Activated CD8-positive, alpha-beta memory T cell treated with anti-CD3 and anti-CD28 coated beads, Interleukin-2, amount 10 ng/mL, durations not matched to agents 7 days and 5 days (primary cell): ENCODE data around the gene MRRF. TPM values are rescaled to one million over a fixed set of nuclear protein-coding genes. Genes with fewer than 3 reads are reported as not detected.

Experiments used
- ATAC-seq: fragments of 150-1000 bp; cut with Tn5 transposase; one replicate; pipeline ENCODE4 v1.10.0; 2021; ENCODE audit warnings: moderate library complexity
- CTCF ChIA-PET: fragments of 350-600 bp; sonication (Branson Sonifier 250); formaldehyde crosslinking; loops from one replicate; lab custom pipeline; 2021; ENCODE audit warnings: antibody characterized with exemption; lab: Charles Lee
- DNase-seq: peaks from one replicate; pipeline ENCODE4 v3.0.0-alpha.2; 2020
- H3K27ac Mint-ChIP-seq: one replicate; pipeline ENCODE4 v1.8.0; 2021; ENCODE audit warnings: mild to moderate bottlenecking, mixed read lengths
- H3K27me3 Mint-ChIP-seq: one replicate; pipeline ENCODE4 v1.8.0; 2021; ENCODE audit warnings: mixed read lengths
- H3K36me3 Mint-ChIP-seq: one replicate; pipeline ENCODE4 v1.8.0; 2021; ENCODE audit warnings: mild to moderate bottlenecking, mixed read lengths
- H3K4me1 Mint-ChIP-seq: one replicate; pipeline ENCODE4 v1.8.0; 2021; ENCODE audit warnings: mixed read lengths
- H3K4me3 Mint-ChIP-seq: one replicate; pipeline ENCODE4 v1.8.0; 2021; ENCODE audit warnings: mild to moderate bottlenecking, moderate library complexity, mixed read lengths
- H3K9me3 Mint-ChIP-seq: one replicate; pipeline ENCODE4 v1.8.0; 2022; ENCODE audit warnings: low read depth, mixed read lengths
- total RNA-seq, 2 experiments: library from RNA; stranded (reverse); gene quantifications; one replicate each; pipeline ENCODE4 v1.2.3, GENCODE V29; 2021

MRRF gene
- total RNA-seq, 2 experiments from 2014 or later, result 27.9 to 39.5 TPM

DNA sequence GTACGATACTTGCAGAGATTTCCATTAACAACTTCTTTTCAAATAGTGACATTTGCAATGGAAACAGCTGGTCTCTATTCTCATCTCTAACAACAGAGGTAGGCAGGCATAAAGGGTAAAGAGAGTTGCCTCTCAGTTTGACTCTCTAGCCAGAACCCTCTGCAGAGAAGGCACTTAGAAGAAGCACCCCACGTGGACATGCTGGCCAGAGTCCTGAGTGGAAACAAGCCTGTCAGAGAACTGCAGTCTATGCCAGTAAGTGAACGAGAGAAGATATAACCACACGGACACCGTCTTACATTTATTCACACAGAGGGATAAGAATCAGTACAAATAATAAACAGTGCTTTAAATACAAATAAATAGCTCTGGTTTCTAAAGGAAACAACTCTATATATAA lies 25.0 kb upstream of the MRRF start:
- H3K27ac Mint-ChIP-seq, result no peak overlapping the region
- DNase-seq (no peak), ATAC-seq (no peak)
- CTCF ChIA-PET, result interaction anchor here (1.0 kb wide), 1 partner anchor 111 kb away, joined by 3 read pairs; no protein-coding TSS in a partner anchor
- no peak overlapping the region for H3K4me3 Mint-ChIP-seq
- H3K9me3 Mint-ChIP-seq, result no peaks in the 10 kb centered on the region
- peaks cover 31% of the 10 kb centered on the region for H3K36me3 Mint-ChIP-seq
- no peaks in the 10 kb centered on the region for H3K4me1 Mint-ChIP-seq
- H3K27me3 Mint-ChIP-seq, result peaks cover 2% of the 10 kb centered on the region

DNA sequence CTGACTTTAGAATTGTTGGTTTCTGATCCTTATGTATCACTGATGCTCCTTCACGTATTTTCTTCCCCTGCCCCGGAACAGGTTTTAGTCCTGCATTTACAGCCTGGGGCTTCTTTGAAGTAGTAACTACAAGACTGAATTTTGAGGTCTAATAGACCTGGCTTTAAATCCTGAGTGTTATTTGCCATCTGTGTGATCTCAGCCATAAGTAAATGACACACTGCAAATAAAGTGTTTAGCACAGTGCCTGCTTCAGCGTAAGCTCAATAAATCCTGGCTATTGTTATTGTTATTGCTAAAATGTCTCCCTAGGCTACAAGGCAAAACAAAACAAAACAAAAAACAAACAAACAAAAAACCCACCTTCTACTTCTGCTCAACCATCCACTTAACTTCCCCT lies 20.3 kb upstream of the MRRF start:
- CTCF ChIA-PET, result interaction anchor here (1.1 kb wide), 1 partner anchor 106 kb away, joined by 3 read pairs; no protein-coding TSS in a partner anchor
- Mint-ChIP-seq H3K27ac (no peak overlapping the region), H3K9me3 (no peaks in the 10 kb centered on the region), H3K27me3 (no peaks in the 10 kb centered on the region), H3K4me1 (no peaks in the 10 kb centered on the region), H3K36me3 (peaks cover 46% of the 10 kb centered on the region), H3K4me3 (no peak overlapping the region)
- no peak for DNase-seq
- no peak for ATAC-seq

DNA sequence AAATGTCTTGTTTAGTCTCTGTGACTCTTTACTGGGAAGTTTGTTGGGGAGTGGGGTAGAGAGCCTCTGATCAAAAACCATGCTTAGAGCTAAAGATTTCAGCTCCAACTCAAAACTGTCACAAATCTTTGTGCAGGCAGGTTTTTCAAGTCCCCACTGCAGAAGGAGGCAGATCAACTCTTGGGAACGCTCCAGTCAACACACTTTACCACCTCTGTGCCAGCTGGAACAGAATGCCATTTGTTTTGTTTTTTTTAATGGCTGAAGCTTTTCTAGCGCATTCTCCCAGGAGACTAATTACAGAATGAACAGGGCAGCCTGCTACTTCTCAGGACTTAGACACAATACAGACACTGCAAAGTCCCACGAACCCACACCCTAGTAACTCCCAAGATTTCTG lies 18.0 kb upstream of the MRRF start:
- Mint-ChIP-seq H3K9me3 (no peaks in the 10 kb centered on the region), H3K27ac (no peak overlapping the region), H3K36me3 (peaks cover 49% of the 10 kb centered on the region), H3K4me3 (no peak overlapping the region), H3K4me1 (no peaks in the 10 kb centered on the region), H3K27me3 (no peaks in the 10 kb centered on the region)
- CTCF ChIA-PET, result interaction anchor here (2.1 kb wide), 1 partner anchor 18 kb away, joined by 6 read pairs; the partner anchor contains the start of genes MRRF and RBM18
- ATAC-seq (no peak), DNase-seq (no peak)

DNA sequence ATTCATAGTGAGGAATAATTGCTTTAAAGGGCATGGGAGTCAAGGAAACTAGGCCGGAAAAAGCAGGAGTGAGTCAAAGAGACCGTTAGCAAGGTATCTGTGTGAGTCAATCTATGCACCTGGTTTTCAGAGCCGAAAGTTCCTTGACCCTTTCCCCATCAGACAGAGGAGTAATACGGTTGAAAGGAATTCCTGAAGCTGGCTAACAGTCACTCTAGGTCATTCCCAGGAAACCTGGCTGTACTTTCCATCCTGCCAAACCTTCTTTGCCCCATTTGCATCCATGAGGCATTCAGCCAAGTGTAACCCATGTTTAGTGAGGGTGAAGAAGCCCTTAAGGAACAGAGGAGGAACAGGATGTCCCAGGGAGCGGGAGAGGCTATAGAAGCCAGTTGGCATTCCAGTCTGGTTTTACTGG lies 16.2 kb upstream of the MRRF start:
- H3K4me1 Mint-ChIP-seq, result no peaks in the 10 kb centered on the region
- CTCF ChIA-PET, result no interaction called here
- H3K36me3 Mint-ChIP-seq, result peaks cover 45% of the 10 kb centered on the region
- H3K9me3 Mint-ChIP-seq, result no peaks in the 10 kb centered on the region
- no peaks in the 10 kb centered on the region for H3K27me3 Mint-ChIP-seq
- no peak for ATAC-seq
- DNase-seq, result no peak
- no peak overlapping the region for H3K27ac Mint-ChIP-seq
- no peak overlapping the region for H3K4me3 Mint-ChIP-seq

DNA sequence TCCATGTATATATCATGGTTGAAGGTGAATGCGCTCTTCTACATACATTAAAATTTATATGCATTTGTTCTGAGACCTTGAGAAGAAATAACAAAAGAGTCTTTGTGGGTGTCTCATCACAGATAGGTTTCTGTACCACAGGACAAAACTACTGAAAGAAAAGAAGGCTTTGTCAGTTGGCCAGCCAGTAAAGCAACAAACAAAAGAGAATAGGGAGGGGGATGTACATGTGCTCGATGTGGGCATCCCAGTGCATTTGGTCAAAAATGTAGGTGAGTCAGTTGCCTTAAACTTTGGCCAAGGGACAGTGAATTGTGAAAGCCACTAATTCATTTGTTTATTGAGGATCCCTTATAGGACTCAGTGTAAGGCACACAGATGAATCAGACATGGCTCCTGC lies 13.3 kb upstream of the MRRF start:
- Mint-ChIP-seq H3K9me3 (no peaks in the 10 kb centered on the region), H3K27ac (no peak overlapping the region)
- CTCF ChIA-PET, result no interaction called here

DNA sequence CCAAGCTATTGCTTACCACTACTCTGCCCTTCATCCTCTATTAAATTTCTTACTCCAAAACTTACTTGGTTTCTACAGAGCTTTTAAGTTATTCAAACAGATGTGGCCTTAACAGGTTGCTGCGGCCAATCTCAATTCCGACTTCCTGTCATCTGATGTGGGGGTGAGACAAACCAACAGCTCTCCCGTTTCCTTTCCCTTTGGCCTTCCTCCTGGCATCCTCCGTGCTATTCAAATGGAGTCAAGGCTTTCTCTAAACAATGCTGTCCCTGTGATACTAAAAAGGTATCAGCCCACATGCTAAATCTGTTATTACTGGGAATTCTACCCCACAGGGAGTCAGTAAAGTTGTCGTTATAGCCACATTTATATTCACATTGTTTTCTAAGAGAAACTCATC lies 11.9 kb upstream of the MRRF start:
- no peak for DNase-seq
- Mint-ChIP-seq H3K27ac (no peak overlapping the region), H3K36me3 (peaks cover 23% of the 10 kb centered on the region), H3K27me3 (no peaks in the 10 kb centered on the region), H3K9me3 (no peaks in the 10 kb centered on the region), H3K4me1 (no peaks in the 10 kb centered on the region), H3K4me3 (no peak overlapping the region)
- no peak for ATAC-seq
- CTCF ChIA-PET, result no interaction called here

More for the DNA sequence above, 13.3 kb upstream of the MRRF start:
- Mint-ChIP-seq H3K36me3 (peaks cover 29% of the 10 kb centered on the region), H3K4me1 (no peaks in the 10 kb centered on the region), H3K27me3 (no peaks in the 10 kb centered on the region), H3K4me3 (no peak overlapping the region)
- DNase-seq (no peak), ATAC-seq (no peak)

DNA sequence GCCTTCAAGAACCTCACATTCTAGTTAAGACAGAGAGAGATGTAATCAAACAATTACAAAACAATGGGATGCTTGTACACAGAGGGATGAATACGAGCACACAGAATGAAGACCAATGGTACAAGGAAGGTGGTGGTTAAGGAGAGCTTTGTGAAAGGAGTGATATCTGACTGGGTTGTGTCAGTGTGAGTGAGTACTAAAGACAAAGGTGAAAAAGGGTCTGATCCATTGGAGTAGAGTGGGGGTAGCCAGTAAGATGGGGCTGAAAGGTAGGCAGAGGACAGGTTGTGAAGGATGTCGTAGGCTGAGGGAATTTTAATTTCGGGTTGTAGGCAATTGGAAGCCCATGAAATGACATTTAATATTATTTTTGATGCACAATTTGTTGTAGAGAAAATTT lies 9.9 kb upstream of the MRRF start:
- Mint-ChIP-seq H3K27me3 (no peaks in the 10 kb centered on the region), H3K27ac (no peak overlapping the region), H3K9me3 (no peaks in the 10 kb centered on the region), H3K4me1 (no peaks in the 10 kb centered on the region), H3K4me3 (no peak overlapping the region), H3K36me3 (peaks cover 32% of the 10 kb centered on the region)
- CTCF ChIA-PET, result no interaction called here
- no peak for DNase-seq
- ATAC-seq, result no peak

DNA sequence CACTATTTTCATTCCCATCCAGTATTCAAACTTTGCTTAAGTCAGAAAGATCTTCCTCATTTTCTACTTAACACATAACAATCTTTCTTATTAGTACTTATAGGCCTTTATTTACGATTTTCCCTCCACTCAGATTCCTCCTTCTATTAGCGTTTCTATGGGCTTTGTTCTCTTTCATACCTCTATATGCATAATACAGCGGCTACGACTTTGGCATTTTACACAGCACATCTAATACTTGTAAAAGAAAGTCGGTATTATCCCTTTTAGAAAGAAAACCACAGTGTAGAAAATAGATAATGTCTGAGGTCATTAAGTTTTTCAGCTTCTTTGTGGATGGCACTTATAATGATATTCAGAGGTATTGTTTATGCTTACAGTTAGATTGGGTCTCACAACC lies 8.5 kb upstream of the MRRF start:
- no peak for DNase-seq
- Mint-ChIP-seq H3K4me3 (no peak overlapping the region), H3K36me3 (peaks cover 27% of the 10 kb centered on the region), H3K9me3 (no peaks in the 10 kb centered on the region), H3K27ac (no peak overlapping the region), H3K27me3 (no peaks in the 10 kb centered on the region), H3K4me1 (no peaks in the 10 kb centered on the region)
- CTCF ChIA-PET, result no interaction called here
- ATAC-seq, result no peak

DNA sequence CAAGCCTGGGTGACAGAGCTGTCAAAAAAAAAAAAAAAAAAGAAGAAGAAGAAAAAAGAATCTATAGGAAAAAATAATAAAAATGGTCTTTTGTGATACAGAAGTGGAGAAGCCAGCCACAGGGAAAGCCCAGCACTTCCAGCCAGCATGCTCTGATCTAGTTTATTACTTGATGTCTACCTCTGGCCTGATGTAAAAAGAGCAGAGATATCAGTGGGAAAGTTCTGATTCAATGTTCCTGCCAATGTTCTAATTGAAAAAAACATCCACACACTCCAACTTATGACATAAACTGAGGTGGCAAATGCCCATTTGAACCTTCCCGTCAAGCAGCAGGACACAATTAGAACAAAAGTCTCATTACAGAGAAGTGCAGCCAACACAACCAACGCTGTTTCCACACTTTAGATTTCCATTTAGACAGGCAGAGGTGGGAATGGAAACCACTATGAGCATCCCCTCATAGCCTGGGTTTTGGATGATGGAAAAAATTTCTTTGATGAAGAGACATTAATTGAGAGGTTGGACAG lies 5.7 kb upstream of the MRRF start:
- CTCF ChIA-PET, result no interaction called here

DNA sequence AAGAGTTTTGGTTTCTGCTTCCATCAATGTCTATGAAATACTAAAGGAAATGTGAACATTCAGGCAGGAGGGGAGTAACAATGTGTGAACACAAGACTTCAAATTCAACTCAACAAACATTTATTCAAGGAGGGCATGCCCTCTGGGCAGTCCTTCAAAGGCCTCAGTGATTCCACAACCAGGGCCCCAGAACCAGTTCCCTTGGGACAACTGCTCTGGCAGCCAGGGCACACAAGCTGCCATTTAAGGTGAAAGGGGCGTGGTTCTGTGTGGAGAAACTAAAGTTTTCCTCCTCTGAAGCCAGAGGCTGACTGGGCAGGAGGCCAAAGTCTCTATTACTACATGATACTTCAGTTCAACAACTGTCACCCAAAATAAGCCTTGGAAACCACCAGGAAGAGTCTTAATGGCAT lies 3.2 kb upstream of the MRRF start:
- ATAC-seq (no peak), DNase-seq (no peak)
- no peaks in the 10 kb centered on the region for H3K9me3 Mint-ChIP-seq
- H3K36me3 Mint-ChIP-seq, result peaks cover 25% of the 10 kb centered on the region
- H3K4me3 Mint-ChIP-seq, result no peak overlapping the region
- CTCF ChIA-PET, result interaction anchor here (2.1 kb wide), 1 partner anchor 162 kb away, joined by 5 read pairs; no protein-coding TSS in a partner anchor
- H3K27ac Mint-ChIP-seq, result peak overlapping the region; percentile 6
- no peaks in the 10 kb centered on the region for H3K27me3 Mint-ChIP-seq
- peaks cover 38% of the 10 kb centered on the region for H3K4me1 Mint-ChIP-seq

More for the DNA sequence above, 5.7 kb upstream of the MRRF start:
- Mint-ChIP-seq H3K4me1 (peaks cover 24% of the 10 kb centered on the region), H3K27ac (no peak overlapping the region), H3K9me3 (no peaks in the 10 kb centered on the region), H3K36me3 (peaks cover 24% of the 10 kb centered on the region), H3K27me3 (no peaks in the 10 kb centered on the region), H3K4me3 (no peak overlapping the region)
- ATAC-seq (no peak), DNase-seq (no peak)

DNA sequence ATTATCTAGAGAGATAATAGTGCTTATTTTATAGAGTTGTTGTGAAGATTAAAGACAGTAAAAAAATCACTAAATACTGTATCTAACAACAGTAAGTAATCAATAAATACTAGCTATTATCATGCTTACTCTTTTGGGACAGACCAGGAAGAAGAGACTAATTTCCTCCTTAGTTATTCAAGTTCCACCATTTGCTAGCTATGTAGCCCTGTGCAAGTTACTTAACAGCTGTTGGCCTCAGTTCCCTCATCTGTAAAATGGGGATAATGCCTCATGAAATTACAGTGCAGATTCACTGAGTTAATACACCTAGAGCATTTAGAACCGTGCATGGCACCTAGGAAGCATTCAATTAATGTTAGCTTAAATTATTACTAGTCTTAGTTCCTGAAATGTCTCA lies 2.6 kb upstream of the MRRF start:
- H3K4me3 Mint-ChIP-seq, result no peak overlapping the region
- no peak overlapping the region for H3K27ac Mint-ChIP-seq
- H3K9me3 Mint-ChIP-seq, result no peaks in the 10 kb centered on the region
- ATAC-seq (no peak), DNase-seq (no peak)
- CTCF ChIA-PET, result interaction anchor here (2.1 kb wide), 1 partner anchor 163 kb away, joined by 5 read pairs; no protein-coding TSS in a partner anchor
- no peaks in the 10 kb centered on the region for H3K27me3 Mint-ChIP-seq
- H3K4me1 Mint-ChIP-seq, result peaks cover 39% of the 10 kb centered on the region
- peaks cover 25% of the 10 kb centered on the region for H3K36me3 Mint-ChIP-seq

DNA sequence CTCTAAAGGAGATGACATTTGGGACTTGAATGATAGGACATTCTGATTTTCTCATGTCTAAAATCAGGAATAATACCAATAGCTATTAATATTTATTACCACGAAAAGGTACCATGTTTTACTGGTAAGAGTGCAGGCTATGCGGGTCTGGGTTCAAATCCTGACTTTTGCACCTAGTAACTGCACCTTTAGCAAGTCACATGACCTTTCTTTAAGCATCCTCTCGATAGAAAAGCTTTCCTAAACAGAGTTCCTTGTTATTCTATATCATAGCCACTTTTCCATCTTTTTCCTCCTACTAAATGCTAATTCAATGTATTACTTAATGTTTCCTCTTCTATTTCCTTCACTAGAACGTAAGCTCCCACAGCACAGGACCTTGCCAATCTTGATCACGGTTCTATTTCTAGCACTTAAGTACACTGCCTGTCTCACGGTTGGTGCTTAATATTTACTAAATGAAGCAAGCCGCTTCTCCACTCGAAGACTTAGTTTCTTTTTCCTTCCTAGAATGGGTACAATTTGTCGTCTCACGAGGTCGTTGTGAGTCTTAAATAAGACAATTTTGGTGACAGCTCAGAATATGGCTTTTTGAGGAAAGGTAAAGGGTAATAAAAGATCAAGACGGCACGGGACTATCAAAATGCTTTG lies 858 bp upstream of the MRRF start:
- Mint-ChIP-seq H3K36me3 (peaks cover 21% of the 10 kb centered on the region), H3K27me3 (no peaks in the 10 kb centered on the region), H3K4me3 (peak overlapping the region; percentile 98), H3K4me1 (peaks cover 47% of the 10 kb centered on the region), H3K9me3 (no peaks in the 10 kb centered on the region), H3K27ac (peak overlapping the region; percentile 100)
- DNase-seq (no peak), ATAC-seq (no peak)
- CTCF ChIA-PET, result interaction anchor here (0.7 to 3.4 kb wide), 10 partner anchors 17 to 172 kb away, joined by 3 to 17 read pairs (median 4); partner anchors contain the start of genes MORN5 and NDUFA8

DNA sequence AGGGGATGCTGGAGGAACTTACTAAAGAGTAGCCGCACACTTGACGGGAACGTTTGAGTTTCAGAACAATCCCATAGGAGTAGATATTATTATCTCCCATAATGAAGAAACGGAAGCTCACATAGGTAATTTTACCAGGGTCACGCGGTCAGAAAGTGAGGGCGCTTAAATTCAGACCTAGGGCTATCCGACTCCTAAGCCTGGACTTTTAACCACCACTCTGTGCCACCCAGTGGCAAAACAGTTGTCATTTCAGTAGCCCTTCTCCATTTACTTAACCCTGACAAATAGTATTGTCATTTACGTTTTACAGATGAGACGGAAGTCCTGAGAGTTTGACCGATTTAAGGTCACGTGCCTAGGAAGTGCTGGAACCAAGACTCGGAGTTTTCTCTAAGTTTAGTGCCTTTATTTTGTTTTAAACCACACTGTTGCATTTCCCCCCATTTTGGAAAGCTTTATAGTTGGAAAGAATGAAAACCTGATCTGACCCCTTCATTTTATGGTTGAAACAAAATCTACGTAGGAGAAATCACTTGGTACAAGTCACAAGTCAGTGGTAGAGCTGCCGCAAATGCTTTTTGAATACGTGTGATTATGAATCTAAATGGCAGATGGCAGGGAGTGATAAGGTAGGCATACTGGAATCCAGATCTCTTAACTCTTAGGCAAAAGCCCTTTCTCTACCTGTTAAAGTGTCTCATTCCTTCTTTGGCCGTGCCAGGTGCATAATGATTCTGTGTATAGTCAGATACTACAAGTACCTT lies 650 bp downstream of the MRRF start:
- Mint-ChIP-seq H3K4me1 (peaks cover 47% of the 10 kb centered on the region), H3K9me3 (no peaks in the 10 kb centered on the region), H3K27me3 (no peaks in the 10 kb centered on the region), H3K4me3 (peak overlapping the region; percentile 98), H3K27ac (peak overlapping the region; percentile 100), H3K36me3 (peaks cover 13% of the 10 kb centered on the region)
- CTCF ChIA-PET, result interaction anchor here (1.1 to 3.4 kb wide), 7 partner anchors 18 to 570 kb away, joined by 3 to 17 read pairs (median 6); no protein-coding TSS in a partner anchor
- peak; percentile 53 for ATAC-seq
- peak; percentile 59 for DNase-seq
